Esophagus muscularis mucosa (tissue), 4 donors: ENCODE results near the gene AKAP6. TPM values are rescaled to one million over a fixed set of nuclear protein-coding genes. Genes with fewer than 3 reads are reported as not detected.
A peak's percentile ranks its signal among the peaks of the same experiment; 100 is the strongest.

ENCODE experiments used
- DNase-seq: peaks from one replicate; pipeline ENCODE4 v3.0.0-alpha.2; 2017; ENCODE audit errors: extremely low spot score
- H3K27ac ChIP-seq, 4 donors: fragments of 200-600 bp; sonication (generic); replicated peaks in 1 of 4; 1 replicate in 3 of 4; 2 replicates in 1 of 4; pipeline ENCODE4 v1.5.1; 2016 to 2019; ENCODE audit warnings: mild to moderate bottlenecking in 1 of 4
- H3K27me3 ChIP-seq, 4 donors: fragments of 200-600 bp; sonication (generic); one replicate each; pipeline versions ENCODE4 v1.5.1 to v1.6.0; 2016 to 2019
- H3K36me3 ChIP-seq, 4 donors: fragments of 200-600 bp; sonication (generic); one replicate each; pipeline ENCODE4 v1.5.1; 2016 to 2019
- H3K4me1 ChIP-seq, 4 donors: fragments of 200-600 bp; sonication (generic); one replicate each; pipeline ENCODE4 v1.5.1; 2016 to 2019
- H3K4me3 ChIP-seq, 4 donors: fragments of 200-600 bp; sonication (generic); 1 replicate in 2 of 4; 2 replicates in 2 of 4; pipeline ENCODE4 v1.5.1; 2016 to 2019; ENCODE audit warnings: mild to moderate bottlenecking in 4 of 4, moderate library complexity in 1 of 4
- H3K9me3 ChIP-seq, 4 donors: fragments of 200-600 bp; sonication (generic); 1 replicate in 3 of 4; 2 replicates in 1 of 4; pipeline ENCODE4 v1.5.1; 2016 to 2019
- EP300 ChIP-seq: sonication (generic); formaldehyde crosslinking; IDR thresholded peaks from one replicate; pipeline ENCODE4 v1.6.1; 2017; ENCODE audit warnings: antibody characterized with exemption
- POLR2A ChIP-seq: fragments of 450-650 bp; IDR thresholded peaks from one replicate; pipeline ENCODE4 v1.6.1; 2017; ENCODE audit warnings: antibody characterized with exemption, moderate library complexity, mild to moderate bottlenecking, low read depth
- POLR2AphosphoS5 ChIP-seq, 2 donors: sonication (generic); formaldehyde crosslinking; IDR thresholded peaks; one replicate each; pipeline ENCODE4 v1.6.1; 2017; ENCODE audit warnings: antibody characterized with exemption in 2 of 2
- WGBS: methylation state at CpG from one replicate; pipeline ENCODE4 v1.1.5; 2018; 5-methylcytosine and 5-hydroxymethylcytosine counted together
- intact Hi-C: fragments of 100-400 bp; cut with DNase I; formaldehyde crosslinking; loops from one replicate; pipeline ENCODE4 v1.15.1; 2023
- total RNA-seq, 4 donors: library from RNA; depleted of rRNA; stranded (reverse); fragments of >200 nt; gene quantifications; one replicate each; pipeline versions ENCODE4 v1.1.0 to v1.2.1, GENCODE V29; 2016
- TF ChIP-seq, protein P1 (sequence below), 3 experiments: fragments of 200-600 bp in 2 of 3; fragments of 450-650 bp in 1 of 3; sonication (generic) in 2 of 3; IDR thresholded peaks; one replicate each; pipeline ENCODE4 v1.5.1; 2017 to 2019; ENCODE audit warnings: antibody characterized with exemption in 3 of 3, mild to moderate bottlenecking in 2 of 3, moderate library complexity in 1 of 3

AKAP6 gene
- total RNA-seq, 4 donors from 2014 or later, result 21.3 to 38.6 (median 31.5) TPM

DNA sequence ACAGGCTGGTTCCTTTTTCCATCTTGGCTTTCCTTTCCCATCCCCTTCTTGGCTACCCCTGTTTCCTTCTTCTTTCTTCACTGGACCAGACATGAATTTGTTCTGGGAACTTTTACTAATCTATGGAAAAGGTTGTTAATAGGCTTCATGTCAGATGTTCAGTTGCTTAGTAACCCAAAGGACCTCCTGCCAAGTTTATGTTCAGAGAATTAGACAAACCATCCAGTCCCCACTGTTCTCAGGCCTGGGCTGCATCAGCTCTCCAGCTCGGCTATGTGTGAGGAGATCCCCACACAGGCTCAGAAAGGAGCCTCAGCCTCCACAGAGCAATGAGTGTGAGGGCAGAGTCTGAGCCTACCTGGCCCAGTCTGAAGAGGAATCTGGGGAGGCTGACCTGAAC is 78.0 kb downstream of the AKAP6 start:
- Histone ChIP-seq H3K36me3 (no peaks in the 10 kb centered on the region), H3K9me3 (no peaks in the 10 kb centered on the region), H3K4me3 (no peak overlapping the region), H3K27ac (peak overlapping the region; percentile 6 to 61 (median 48)), H3K4me1 (peaks cover 11 to 23% (median 12%) of the 10 kb centered on the region in 4 donors), H3K27me3 (no peaks in the 10 kb centered on the region)
- 57% methylated on average over 1 of the region's 1 CpG for WGBS
- DNase-seq, result no peak
- intact Hi-C loops, result no loop called here
- TF ChIP-seq POLR2A (no peak), EP300 (no peak), POLR2AphosphoS5 (IDR thresholded peaks at IDR 0.05) (no peak)
- TF ChIP-seq, protein P1, sequence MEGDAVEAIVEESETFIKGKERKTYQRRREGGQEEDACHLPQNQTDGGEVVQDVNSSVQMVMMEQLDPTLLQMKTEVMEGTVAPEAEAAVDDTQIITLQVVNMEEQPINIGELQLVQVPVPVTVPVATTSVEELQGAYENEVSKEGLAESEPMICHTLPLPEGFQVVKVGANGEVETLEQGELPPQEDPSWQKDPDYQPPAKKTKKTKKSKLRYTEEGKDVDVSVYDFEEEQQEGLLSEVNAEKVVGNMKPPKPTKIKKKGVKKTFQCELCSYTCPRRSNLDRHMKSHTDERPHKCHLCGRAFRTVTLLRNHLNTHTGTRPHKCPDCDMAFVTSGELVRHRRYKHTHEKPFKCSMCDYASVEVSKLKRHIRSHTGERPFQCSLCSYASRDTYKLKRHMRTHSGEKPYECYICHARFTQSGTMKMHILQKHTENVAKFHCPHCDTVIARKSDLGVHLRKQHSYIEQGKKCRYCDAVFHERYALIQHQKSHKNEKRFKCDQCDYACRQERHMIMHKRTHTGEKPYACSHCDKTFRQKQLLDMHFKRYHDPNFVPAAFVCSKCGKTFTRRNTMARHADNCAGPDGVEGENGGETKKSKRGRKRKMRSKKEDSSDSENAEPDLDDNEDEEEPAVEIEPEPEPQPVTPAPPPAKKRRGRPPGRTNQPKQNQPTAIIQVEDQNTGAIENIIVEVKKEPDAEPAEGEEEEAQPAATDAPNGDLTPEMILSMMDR (IDR thresholded peaks at IDR 0.05), result no peak

DNA sequence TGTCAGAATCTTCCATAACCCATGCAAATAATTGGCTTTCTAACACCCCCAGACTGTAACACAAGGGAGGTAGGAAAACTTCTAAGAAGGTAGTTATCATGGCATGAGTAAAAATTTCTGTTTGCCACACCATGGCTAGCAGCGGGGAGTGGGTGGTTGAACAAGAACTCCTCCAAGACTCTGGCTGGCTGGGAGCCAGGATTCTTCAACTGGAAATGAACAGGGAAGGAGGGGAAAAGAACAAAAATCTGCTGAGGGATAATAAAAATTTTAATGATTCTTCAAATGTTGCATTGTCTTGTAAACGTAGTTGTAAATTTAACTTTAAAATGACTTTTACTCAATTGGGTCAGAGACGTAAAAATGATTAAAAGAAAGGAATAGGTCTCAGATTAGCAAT is 78.9 kb downstream of the AKAP6 start:
- Histone ChIP-seq H3K4me1 (peaks cover 11 to 23% (median 12%) of the 10 kb centered on the region in 4 donors), H3K27ac (peak overlapping the region in 2 of 4 donors; percentile 60 to 61), H3K9me3 (no peaks in the 10 kb centered on the region), H3K4me3 (no peak overlapping the region), H3K27me3 (no peaks in the 10 kb centered on the region), H3K36me3 (no peaks in the 10 kb centered on the region)
- 69% methylated on average over 3 of the region's 3 CpGs for WGBS
- intact Hi-C loops, result no loop called here
- TF ChIP-seq, protein P1 (IDR thresholded peaks at IDR 0.05), result no peak
- TF ChIP-seq EP300, result no peak
- no peak for TF ChIP-seq POLR2AphosphoS5 (IDR thresholded peaks at IDR 0.05)
- no peak for TF ChIP-seq POLR2A
- DNase-seq, result no peak

DNA sequence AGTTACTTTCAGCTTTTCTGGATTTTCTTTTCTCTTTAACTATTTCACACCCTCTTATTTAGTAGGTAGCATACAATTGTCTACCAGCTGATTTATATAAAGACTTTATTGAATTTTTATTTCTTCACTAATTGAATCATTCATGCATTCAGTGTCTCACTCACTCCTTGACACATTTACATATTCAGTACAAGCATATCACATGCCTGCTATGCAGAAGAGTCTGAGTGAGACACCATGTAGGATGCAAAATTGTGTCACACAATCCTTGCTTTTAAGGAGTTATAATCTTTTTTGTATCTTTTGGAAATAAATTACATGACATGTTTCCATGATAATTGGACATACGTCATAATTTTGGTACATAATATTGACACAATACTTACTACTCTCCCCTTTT is 83.0 kb downstream of the AKAP6 start:
- Histone ChIP-seq H3K4me1 (peaks cover 15 to 33% (median 31%) of the 10 kb centered on the region in 4 donors), H3K4me3 (no peak overlapping the region), H3K9me3 (no peaks in the 10 kb centered on the region), H3K36me3 (no peaks in the 10 kb centered on the region), H3K27ac (no peak overlapping the region), H3K27me3 (no peaks in the 10 kb centered on the region)
- no peak for TF ChIP-seq POLR2A
- TF ChIP-seq POLR2AphosphoS5 (IDR thresholded peaks at IDR 0.05), result no peak
- TF ChIP-seq, protein P1 (IDR thresholded peaks at IDR 0.05), result no peak
- no peak for TF ChIP-seq EP300
- 96% methylated on average over 1 of the region's 1 CpG for WGBS
- intact Hi-C loops, result no loop called here
- DNase-seq, result no peak

DNA sequence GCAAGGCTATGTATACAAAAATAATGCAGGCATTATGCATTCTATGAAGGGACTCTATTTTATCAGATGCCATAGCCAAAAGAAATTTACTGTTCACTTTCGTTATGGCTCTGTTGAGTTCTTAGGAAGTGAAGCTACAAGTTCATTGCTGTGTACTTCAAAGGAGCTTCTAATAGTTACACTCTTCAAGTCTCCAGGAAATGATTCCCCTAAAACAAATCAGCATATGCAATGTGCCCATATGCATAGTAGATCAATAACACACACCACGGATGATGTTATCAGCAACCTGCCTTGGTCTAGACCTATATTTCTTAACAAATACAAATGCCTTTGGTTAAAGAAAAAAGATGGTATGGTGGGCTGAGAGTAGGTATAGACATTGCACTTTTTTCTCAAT is 83.4 kb downstream of the AKAP6 start:
- no peak overlapping the region for H3K4me3 ChIP-seq
- no peak overlapping the region for H3K27ac ChIP-seq
- no peak for DNase-seq
- WGBS, result 83% methylated on average over 2 of the region's 2 CpGs
- TF ChIP-seq POLR2A (no peak), EP300 (no peak), POLR2AphosphoS5 (IDR thresholded peaks at IDR 0.05) (no peak)
- TF ChIP-seq, protein P1 (IDR thresholded peaks at IDR 0.05), result no peak
- intact Hi-C loops, result no loop called here
- peaks cover 12 to 33% (median 31%) of the 10 kb centered on the region in 4 donors for H3K4me1 ChIP-seq
- H3K27me3 ChIP-seq, result no peaks in the 10 kb centered on the region
- no peaks in the 10 kb centered on the region for H3K9me3 ChIP-seq
- no peaks in the 10 kb centered on the region for H3K36me3 ChIP-seq

DNA sequence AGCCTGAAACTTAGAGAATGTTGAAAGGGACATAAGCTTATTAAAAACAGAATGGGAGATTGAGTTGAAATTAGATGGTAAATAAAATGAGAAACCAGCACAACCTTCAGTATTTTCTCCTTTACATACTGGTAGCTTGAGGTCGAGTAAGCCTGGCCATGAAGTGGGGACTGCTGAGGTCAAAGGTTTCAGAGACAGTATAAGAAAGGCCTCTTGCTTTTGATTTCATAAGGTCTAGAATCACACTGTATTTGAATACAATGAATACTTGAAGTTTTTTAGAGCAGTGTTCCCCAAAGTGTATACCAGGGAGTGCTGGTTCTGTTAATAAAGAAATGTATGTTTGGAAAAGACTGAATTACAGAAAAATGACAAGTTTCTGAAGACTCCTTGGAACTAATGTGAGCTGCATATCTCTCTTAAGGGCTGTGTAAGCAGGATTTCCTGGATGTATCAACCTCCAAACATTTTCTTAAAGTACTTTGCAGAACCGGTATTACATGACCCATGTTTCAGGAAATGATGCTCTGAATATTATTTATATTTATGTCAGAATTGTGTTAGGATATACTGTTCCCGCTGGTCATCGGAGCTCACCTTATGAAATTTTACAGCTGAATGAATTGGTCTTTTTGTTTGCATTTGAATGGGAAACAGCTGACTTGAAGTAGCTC is 85.0 kb downstream of the AKAP6 start:
- DNase-seq, result no peak
- Histone ChIP-seq H3K27me3 (no peaks in the 10 kb centered on the region), H3K4me3 (no peak overlapping the region), H3K36me3 (no peaks in the 10 kb centered on the region), H3K4me1 (peaks cover 6 to 38% (median 34%) of the 10 kb centered on the region in 4 donors), H3K9me3 (no peaks in the 10 kb centered on the region), H3K27ac (no peak overlapping the region)
- TF ChIP-seq EP300, result no peak
- no peak for TF ChIP-seq POLR2AphosphoS5 (IDR thresholded peaks at IDR 0.05)
- intact Hi-C loops, result no loop called here
- WGBS, result 45% methylated on average over 4 of the region's 4 CpGs
